HG03039 (cell line): ENCODE measurements around the gene PTGR3.
"Not testable (repeated sequence)": the region's sequence is repeated elsewhere in the genome, so short reads cannot be mapped to it uniquely, and the experiment has no call there.

Experiments used
- ATAC-seq: cut with Tn5 transposase; IDR thresholded peaks from one replicate; pipeline ENCODE4 v1.9.1; 2021; ENCODE audit warnings: mild to moderate bottlenecking, moderate library complexity; ENCODE audit not compliant: unreplicated experiment

PTGR3 gene

DNA sequence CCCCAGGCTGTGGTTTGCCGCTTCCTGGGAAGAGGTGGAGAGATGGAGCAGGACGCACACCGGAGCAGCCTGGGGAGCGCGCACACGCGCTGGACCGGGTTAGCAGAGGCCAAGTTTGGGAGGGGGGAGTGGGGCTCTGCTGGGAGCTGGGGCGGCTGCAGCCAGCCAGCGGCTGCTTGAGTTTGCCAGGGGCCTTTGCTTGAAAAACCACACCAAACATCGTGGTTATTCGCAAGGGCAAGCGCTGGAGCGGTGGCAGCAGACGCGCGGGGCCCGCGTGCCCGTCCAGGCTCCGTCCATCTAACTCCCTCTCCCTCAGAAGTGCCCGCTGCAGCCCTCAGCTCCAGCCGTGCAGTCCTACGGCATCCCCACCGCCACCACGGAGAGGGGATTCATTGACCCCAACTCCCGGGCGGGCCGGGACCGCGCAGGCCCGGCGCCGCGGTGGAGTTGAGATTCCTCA, 4.6 kb downstream of the PTGR3 start:
- ATAC-seq: no peak

DNA sequence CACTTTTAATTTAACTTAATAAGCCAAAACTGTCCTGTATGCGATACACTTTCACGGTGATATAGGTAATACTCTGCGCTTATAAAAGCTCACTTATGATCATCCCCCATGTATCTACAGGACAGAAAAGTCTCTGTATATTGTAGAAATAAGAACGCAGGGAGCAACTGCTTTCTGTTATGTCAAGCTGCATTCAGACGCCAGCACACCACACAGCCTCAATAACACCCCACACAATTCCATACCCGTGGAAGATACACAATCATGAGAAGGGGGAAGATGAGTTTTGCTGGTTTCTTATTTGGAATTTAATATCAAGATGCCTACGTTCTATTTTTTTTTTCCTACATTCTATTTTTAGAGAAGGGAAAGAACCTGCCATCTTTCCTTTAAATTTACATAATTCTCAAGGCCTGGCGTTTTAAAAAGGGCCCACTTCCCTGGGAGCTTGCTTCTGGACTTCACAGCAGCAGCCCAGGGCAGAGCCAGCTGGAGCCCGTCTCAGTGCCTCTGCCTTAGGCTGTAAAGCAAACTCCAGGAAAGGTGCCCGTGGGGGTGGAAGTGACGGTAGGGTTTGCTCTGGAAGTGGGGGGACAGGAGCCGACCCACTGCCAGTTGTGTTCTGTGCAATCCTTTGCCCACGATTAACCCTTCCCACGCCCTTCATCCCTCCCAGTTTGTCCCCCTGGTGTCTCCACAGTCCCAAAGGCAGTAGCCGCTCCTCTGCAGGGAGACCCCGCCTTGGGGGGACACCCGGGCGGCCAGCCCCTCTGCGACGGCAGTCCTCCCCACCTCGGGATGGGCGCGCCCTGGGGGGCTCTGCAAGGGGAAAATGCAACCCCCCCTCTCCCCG, 5.3 kb downstream of the PTGR3 start:
- ATAC-seq: no peak

DNA sequence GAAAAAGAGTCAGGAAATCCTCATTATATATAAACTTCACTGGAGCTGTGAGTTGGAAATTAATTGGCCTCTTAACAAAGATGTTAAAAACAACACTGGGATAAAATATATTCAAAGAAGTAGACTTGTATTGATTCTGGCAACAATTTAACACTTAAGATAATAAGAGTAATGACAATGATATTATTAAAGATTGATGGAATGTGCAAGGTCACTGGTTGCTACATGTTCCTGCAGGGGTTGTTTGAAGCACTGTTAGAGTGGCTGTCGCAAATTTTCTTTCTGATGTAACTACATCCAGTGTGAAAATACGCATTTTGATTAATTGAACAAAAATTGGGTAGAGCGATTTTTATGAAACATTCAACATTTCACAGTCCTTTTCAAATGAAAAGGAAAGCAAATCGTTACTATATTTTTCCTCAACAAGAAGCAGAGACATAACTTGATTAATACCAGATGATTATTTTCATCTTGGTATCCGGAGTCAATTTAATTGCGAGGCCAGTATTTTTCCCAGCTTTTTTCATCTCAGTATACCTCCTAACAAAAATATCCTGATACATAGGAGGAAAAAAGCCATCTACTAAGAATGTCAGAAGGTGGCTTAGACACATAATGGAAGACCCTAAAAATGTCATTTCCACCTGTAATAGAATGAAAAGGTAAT, 6.1 kb downstream of the PTGR3 start:
- ATAC-seq: no peak

DNA sequence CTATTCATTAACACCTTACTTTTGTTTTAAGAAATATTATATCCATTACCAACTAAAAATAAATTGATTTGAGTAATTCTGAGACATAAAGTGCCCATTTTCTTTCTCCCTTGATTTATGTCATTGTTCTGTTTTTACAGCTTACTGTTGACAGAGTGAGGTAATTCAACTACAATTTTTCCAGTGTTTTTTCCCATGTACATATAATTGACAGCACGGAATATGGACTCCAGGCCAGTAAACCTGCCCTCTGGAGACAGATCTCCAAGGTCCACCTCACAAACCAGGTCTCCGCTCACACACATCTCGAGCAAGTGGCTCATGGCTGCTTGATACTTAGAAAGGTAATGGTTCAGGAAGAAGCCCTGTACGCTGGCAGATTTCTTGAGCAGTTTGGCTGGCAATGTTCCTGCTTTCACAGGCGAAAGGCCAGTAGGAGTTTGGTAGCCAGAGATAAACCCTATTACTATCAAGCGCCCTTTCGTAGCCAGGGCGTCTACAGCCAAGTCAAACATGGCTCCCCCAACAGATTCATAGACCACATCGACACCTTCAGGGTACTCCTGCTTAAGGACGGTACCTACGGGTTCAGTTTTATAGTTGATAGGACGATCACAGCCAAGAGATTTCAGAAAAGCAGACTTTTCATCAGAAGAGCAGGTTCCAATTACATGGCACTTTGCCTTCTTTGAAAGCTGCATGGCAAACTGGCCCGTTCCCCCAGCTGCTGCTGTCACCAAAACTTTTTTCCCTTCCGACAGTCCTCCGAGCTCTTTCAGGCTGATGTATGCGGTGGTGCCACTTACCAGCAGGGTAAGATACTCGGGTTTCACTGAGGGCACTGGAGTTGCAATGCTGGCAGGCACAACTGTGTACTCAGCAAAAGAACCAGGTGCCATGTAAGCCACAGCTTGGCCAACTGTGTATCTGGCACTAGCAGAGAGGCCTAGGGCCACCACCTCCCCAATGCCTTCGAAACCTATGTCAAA, 7.4 kb downstream of the PTGR3 start:
- no peak for ATAC-seq

DNA sequence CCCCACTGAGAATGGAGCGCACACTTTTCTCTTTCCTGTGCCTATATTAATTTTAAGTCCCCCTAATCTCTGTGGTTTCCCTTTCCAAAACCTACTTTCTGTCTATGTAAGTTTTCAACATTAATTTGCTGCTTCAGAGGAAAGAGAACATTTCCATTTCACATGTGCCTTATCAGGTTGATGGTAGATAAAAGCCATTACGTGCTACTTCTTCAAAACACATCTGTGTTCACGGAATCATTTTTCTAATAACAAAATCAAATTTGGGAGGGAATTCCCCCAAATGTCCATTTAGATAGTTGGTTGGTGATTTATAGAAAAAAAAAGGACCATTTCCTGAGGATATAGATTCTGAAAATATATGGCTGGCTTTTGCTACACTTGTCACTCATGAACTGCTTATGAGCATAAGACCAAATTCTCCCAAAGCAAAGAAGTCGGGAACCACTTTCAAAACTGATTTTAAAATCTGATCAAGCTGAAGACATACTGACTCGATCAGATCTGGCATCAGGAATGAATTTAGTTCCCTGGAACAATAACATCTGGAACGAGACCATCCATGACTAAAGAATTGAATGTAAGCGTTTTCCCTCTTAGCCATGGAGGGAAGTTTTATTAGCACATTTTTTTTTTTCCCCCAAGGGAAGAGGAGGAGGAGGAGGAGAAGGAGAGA, 8.2 kb downstream of the PTGR3 start:
- ATAC-seq: no peak

DNA sequence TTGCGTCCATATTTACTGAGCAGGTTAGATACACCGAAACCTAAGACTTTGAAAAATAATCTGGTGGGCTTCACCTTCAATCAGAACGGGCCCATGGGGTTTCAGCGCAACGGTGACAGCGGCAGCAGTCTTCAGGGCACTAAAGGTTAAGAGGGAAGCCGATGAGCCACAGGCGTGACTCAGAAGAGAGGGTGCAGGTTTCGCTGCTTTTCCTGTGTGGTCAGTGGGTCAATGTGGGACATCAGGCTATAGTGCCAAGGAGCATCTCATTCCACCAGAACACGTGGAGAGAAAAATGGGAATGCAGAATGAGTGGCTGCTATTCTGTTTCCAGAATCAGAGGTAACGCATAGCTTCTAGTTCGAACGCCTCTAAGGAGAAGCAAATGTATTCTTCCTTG, 8.9 kb downstream of the PTGR3 start:
- ATAC-seq: no peak

DNA sequence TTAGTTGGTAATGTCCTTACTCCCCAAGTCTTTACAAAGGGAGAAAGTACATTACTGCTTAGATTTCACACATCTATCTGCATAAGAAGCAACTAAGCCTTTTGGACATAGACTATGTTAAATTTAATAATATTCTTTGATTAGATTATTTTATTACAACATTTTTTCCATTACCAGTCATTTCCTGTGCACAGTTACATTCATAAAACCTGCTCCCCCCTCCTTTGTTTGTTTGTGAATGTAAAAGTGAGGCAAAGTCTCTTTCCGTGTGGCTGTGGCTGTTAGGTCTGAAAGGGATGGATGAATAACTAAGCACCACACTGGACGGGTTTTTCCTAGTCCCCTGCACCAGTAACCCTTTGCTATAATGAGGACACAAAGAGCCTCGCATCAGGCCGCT, 9.6 kb downstream of the PTGR3 start:
- ATAC-seq: no peak

DNA sequence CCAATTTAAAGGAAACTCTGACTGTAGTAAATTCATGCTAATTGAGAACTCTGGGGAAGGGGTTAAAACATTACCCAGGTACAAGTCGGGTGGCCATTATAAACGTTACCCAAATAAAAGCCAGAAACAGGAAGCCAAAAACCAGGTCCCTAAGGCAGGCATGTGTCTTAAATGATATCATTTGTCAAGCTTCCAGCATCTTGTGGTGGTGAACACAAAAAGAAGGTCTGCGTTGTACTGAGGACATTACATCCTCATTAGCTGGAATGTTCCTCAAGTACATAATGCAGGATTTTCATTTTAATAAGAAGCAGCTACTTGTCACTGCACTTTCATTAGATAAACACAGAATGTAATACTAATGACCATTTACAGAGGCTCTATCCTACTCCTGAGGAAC, 10.9 kb downstream of the PTGR3 start:
- ATAC-seq: no peak

DNA sequence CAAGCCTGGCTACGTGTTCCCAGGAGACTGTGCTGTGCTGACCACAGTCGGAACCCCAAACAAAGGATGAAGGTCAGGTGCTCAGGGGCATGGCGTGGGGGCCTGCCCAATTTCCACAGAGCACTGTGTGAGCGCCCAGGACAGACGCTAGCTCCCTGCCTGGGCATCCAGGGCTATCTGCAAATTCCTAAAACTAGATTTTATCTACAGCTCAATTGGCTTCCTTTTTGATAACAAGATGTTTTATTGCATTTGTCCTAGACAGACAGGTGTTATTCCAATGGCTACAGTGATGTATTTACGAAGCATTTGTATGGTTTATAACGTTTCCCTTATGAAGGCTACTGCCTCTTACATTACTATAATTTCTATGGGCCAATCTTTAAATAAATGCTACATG, 16.0 kb downstream of the PTGR3 start:
- ATAC-seq: no peak

DNA sequence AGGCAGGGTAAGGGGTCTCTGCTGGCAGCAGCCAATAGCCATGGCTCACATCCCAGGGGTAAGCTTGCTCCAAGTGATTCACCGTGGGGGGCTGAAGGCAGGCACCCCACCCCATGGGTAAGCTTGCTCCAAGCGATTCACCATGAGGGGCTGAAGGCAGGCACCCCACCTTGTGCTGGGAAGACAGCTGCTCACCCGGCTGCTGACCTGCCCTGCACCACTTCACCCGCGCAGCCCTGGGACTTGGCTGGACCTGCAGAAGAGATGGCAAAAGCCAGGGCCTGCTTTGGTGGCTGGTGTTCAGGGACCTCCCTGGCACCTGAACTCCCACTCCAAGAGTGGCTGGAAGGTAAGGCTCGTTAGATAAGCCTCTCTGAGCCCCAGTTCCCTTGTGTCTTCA, 19.2 kb downstream of the PTGR3 start:
- no peak for ATAC-seq

DNA sequence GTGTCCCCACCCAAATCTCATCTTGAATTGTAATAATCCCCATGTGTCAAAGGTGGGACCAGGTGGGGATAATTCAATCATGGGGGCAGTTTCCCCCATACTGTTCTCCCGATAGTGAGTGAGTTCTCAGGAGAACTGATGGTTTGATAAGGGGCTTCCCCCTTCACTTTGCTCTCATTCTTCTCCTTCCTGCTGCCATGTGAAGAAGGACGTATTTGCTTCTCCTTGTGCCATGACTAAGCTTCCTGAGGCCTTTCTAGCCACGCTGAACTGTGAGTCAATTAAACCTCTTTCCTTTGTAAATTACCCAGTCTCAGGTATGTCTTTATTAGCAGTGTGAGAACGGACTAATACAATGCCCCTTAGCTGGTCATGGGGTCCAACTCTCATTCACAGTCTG, 21.2 kb downstream of the PTGR3 start:
- ATAC-seq: not testable (repeated sequence)

DNA sequence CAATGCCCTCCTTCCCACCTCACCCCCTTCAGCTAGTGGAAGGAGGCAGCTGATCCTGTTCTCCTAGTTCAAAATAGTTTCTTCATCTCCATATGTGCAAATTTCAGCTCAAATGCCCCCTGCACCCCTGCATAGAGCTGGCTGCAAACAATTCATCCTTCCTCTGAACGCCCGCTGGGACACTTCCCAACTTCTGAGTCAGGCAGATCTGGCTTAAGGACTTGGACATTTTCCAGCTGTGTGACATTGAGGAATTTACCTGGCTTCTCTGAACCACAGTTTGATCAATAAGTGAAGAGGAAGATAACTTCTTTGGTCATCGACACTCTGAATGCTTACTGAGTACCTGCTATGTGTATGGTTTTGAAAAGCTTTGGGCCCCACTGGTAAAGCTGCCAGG, 23.5 kb downstream of the PTGR3 start:
- ATAC-seq: no peak

DNA sequence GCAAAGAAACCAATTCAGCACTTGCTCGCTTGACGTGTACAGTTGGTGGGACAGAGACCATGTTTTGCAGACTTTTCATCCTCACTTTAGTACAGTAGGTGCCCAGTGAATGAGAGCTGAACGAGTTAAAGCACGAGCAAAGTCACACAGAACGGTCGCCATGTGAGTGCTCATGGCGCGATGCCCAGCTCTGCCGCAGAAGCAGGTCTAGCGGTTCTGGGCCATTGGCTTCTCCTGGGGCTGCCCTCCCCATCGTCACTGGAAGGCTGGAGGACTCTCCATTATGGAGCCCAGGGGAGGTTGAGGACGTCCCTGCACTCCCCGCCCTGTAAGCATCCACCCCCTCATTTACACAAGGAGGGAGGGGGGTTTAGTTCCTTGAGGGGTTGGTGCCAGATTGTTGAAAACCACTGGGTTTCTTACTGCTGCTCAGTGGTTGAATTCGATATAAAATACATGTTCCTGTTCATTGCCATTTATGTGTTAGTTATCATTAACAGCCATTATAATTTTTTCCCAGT, 24.9 kb downstream of the PTGR3 start:
- no peak for ATAC-seq

DNA sequence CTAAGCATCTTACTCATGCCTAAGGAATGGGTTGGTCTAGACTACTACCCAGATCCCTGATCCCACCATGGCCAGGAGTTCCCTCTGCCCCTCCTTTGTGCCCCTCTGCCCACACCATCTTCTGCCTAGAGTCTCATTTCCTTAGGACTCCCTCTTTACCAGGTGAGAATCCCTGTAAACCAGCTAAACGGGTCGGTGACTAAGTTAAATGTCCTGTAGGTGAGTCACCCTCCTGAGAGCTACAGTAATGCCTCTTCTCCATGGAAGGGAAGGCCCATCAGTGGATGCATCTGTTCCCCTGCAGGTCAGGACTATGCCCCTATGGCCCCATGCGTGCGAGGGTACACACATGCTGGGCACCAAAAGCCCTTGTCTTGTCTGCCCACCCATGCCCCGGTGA, 25.4 kb downstream of the PTGR3 start:
- ATAC-seq: no peak

DNA sequence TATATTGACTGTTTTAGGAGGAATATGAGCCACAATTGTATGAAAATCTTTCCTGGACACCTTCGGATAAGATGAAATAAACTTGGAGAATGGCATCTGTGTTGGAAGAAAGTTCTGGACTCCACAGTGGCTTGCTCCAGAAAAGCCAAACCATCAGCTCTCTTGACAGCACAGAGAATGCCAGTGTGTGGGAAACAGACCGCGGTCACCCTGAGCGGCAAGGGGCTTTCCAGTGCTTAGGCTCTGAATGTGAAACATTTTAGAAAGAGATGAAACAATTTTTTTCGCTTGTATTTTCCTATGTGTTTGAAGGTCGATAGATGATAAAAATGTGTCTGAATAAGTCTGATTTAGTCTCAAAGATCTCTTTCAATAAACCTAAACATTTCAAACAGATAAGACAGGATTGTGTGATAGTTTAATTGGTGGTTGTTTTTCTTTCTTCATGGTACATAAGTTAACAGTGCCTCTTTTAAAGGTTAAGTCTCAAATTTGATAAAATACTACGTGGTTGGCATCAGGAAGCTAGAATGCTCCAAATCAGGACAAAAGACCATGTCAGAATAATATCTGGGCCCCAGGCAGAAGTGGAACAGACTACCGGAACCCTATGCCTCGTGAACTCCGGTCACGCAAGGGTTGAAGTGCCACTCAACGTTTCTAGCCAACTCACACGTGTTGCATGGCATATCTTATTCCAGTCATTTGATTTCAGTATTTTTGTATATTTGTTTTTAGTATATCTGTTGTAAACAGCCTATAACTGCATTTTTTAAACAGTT, 28.9 kb downstream of the PTGR3 start:
- ATAC-seq: no peak

DNA sequence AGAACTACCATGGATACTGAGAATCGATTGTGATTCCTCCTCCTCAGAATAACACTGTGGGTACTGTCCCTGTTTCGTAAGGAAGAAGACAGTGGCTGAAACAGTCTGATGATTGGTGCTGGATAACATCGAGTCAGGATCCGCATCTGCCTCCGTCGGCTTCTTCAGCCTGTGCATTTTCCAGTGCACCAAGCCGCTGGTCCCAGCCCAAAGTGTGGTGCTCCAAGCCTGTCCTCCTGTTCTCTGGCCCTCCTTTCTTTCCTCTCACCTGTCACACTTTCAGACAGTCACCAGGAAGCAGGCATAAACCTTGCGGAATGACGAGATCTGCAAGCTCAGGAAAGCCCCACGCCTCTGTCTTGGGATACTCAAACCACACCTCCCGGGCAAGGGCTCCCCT, 30.6 kb downstream of the PTGR3 start:
- ATAC-seq: no peak

DNA sequence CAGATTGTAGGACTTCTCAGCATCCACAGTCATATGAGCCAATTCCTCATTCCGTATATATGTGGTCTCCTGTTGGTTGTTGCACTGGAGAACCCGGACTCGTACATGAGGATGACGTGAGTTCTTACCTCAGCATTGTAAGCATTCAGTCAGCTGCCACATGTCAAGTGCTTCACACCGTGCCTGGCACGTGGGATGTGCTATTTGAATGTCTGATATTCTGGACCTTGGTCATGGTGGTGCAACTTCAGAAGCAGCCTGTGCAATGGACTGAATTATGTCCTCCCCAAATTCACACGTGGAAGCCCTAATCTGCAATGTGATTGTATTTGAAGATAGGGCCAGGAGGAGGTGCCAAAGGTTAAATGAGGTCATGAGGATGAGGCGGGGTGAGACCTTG, 32.1 kb downstream of the PTGR3 start:
- no peak for ATAC-seq

DNA sequence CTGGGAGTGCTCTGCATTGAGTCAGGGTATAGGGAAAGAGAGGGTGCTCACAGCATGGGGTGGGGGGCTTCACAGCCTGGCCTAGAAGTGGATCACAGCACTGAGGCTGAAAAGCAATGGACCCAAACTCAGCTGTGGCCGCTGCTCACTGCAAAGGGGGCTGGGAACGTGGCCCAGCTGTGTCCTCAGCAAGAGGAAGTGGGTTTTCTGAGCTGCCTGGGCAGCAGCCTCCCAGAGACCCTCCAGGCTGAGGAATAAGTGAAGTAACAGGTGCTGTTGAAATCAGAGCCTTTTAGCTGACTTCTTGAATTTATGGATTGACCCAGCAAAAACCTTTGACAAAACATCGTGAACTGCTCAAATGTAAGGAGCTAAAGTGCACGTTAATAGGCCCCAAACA, 35.2 kb downstream of the PTGR3 start:
- ATAC-seq: no peak

DNA sequence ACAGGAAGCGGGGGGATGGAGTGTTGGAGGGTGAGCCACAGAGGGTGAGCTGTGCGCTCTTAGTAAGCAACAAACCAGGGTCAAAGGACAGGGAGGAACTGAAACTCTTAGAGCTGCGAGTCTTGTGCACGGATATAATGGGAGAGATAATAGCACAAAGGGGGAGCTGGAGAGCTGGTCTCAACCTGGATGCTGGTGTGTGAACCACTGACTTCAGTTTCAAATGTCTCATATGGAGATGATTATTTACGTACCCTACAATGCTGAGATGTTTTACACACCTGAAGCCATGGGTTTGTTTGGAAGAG, 35.9 kb downstream of the PTGR3 start:
- ATAC-seq: peak; percentile 99
